ENCODE measurements around the gene NBPF4.

DNA sequence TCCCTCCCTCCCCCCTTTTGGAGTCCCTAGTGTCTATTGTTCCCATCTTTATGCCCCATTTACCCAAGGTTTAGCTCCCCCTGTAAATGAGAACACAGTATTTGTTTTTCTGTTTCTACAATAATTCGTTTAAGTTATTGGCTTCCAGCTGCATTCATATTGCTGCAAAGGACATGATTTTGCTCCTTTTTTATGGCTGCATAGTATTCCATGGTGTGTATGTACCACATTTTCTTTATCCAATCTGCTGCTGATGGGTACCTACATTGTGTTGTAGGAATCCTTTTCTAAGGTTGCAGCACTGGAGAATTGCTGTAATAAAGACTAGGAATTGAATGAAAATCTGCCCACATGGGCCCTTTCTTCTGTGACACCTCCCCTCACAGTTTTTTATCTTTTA, 50.5 kb downstream of the NBPF4 start:
- no peak for TF ChIP-seq POLR2A (IDR thresholded peaks at IDR 0.05)
- TF ChIP-seq CTCF (IDR thresholded peaks at IDR 0.05), result no peak
